ENCODE results near the gene CETN3.

DNA sequence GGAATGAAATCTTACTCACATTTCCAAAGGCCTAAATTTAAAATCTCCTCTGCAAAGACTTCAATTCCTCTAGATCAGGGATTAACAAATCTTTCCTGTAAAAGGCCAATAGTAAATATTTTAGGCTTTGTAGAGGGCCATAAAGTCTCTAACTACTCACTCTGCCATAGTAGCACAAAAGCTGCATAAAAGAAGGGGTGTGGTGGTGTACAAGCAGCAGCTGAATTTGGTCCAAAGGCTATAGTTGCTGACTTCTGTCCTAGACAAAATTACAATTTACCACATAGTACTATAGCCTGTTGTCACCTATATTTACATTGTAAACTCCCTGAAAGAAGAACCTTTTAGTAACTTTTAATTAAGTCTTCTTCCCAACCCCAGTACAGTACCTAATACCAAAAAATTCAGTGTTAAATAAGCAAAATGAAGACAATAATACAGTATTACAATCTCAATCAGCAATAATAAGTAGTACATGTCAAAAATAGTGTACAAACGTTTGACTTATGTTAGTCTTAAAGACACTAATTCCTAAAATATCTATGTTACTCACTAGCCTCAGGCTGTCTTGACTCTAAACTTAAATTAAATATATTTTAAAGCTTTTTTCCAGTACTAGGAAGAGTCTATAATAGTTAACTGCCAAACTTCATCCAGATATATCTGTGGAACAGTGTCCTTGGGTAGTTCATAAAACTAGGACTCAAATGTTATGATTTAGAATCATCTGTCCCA lies 6.9 kb downstream of the CETN3 start:
- TF ChIP-seq EZH2 (IDR thresholded peaks at IDR 0.05; ENCODE audit: borderline replicate concordance, low read depth, low read length), result no peak
- TF ChIP-seq, protein P1, sequence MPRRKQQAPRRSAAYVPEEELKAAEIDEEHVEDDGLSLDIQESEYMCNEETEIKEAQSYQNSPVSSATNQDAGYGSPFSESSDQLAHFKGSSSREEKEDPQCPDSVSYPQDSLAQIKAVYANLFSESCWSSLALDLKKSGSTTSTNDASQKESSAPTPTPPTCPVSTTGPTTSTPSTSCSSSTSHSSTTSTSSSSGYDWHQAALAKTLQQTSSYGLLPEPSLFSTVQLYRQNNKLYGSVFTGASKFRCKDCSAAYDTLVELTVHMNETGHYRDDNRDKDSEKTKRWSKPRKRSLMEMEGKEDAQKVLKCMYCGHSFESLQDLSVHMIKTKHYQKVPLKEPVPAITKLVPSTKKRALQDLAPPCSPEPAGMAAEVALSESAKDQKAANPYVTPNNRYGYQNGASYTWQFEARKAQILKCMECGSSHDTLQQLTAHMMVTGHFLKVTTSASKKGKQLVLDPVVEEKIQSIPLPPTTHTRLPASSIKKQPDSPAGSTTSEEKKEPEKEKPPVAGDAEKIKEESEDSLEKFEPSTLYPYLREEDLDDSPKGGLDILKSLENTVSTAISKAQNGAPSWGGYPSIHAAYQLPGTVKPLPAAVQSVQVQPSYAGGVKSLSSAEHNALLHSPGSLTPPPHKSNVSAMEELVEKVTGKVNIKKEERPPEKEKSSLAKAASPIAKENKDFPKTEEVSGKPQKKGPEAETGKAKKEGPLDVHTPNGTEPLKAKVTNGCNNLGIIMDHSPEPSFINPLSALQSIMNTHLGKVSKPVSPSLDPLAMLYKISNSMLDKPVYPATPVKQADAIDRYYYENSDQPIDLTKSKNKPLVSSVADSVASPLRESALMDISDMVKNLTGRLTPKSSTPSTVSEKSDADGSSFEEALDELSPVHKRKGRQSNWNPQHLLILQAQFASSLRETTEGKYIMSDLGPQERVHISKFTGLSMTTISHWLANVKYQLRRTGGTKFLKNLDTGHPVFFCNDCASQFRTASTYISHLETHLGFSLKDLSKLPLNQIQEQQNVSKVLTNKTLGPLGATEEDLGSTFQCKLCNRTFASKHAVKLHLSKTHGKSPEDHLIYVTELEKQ (CRISPR knock-in tag; IDR thresholded peaks at IDR 0.05), result no peak
- TF ChIP-seq SETDB1 (IDR thresholded peaks at IDR 0.05; ENCODE audit: low read length), result no peak
- TF ChIP-seq TAF1 (IDR thresholded peaks at IDR 0.05; ENCODE audit: control insufficient read depth, extremely low read depth, insufficient read depth, low read length, severe bottlenecking), result no peak
- TF ChIP-seq, protein P2, sequence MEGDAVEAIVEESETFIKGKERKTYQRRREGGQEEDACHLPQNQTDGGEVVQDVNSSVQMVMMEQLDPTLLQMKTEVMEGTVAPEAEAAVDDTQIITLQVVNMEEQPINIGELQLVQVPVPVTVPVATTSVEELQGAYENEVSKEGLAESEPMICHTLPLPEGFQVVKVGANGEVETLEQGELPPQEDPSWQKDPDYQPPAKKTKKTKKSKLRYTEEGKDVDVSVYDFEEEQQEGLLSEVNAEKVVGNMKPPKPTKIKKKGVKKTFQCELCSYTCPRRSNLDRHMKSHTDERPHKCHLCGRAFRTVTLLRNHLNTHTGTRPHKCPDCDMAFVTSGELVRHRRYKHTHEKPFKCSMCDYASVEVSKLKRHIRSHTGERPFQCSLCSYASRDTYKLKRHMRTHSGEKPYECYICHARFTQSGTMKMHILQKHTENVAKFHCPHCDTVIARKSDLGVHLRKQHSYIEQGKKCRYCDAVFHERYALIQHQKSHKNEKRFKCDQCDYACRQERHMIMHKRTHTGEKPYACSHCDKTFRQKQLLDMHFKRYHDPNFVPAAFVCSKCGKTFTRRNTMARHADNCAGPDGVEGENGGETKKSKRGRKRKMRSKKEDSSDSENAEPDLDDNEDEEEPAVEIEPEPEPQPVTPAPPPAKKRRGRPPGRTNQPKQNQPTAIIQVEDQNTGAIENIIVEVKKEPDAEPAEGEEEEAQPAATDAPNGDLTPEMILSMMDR (IDR thresholded peaks at IDR 0.05 in 2 of 3, conservative IDR thresholded peaks at IDR 0.05 in 1 of 3; ENCODE audit: insufficient read depth in 2 of 3, low read depth in 1 of 3, low read length in 3 of 3), result no peak
- TF ChIP-seq, protein P3, sequence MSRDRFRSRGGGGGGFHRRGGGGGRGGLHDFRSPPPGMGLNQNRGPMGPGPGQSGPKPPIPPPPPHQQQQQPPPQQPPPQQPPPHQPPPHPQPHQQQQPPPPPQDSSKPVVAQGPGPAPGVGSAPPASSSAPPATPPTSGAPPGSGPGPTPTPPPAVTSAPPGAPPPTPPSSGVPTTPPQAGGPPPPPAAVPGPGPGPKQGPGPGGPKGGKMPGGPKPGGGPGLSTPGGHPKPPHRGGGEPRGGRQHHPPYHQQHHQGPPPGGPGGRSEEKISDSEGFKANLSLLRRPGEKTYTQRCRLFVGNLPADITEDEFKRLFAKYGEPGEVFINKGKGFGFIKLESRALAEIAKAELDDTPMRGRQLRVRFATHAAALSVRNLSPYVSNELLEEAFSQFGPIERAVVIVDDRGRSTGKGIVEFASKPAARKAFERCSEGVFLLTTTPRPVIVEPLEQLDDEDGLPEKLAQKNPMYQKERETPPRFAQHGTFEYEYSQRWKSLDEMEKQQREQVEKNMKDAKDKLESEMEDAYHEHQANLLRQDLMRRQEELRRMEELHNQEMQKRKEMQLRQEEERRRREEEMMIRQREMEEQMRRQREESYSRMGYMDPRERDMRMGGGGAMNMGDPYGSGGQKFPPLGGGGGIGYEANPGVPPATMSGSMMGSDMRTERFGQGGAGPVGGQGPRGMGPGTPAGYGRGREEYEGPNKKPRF (IDR thresholded peaks at IDR 0.05; ENCODE audit: low read depth, low read length), result no peak
- no peak for TF ChIP-seq HNRNPL (IDR thresholded peaks at IDR 0.05; ENCODE audit: low read depth, low read length)
- no peak for TF ChIP-seq JUND (IDR thresholded peaks at IDR 0.05; ENCODE audit: borderline replicate concordance, low read depth, low read length)
- no peak for TF ChIP-seq JUND (tag; IDR thresholded peaks at IDR 0.05; ENCODE audit: borderline replicate concordance, low read depth, low read length)
- TF ChIP-seq TCF7 (IDR thresholded peaks at IDR 0.05; ENCODE audit: borderline replicate concordance), result no peak
- TF ChIP-seq, protein P4, sequence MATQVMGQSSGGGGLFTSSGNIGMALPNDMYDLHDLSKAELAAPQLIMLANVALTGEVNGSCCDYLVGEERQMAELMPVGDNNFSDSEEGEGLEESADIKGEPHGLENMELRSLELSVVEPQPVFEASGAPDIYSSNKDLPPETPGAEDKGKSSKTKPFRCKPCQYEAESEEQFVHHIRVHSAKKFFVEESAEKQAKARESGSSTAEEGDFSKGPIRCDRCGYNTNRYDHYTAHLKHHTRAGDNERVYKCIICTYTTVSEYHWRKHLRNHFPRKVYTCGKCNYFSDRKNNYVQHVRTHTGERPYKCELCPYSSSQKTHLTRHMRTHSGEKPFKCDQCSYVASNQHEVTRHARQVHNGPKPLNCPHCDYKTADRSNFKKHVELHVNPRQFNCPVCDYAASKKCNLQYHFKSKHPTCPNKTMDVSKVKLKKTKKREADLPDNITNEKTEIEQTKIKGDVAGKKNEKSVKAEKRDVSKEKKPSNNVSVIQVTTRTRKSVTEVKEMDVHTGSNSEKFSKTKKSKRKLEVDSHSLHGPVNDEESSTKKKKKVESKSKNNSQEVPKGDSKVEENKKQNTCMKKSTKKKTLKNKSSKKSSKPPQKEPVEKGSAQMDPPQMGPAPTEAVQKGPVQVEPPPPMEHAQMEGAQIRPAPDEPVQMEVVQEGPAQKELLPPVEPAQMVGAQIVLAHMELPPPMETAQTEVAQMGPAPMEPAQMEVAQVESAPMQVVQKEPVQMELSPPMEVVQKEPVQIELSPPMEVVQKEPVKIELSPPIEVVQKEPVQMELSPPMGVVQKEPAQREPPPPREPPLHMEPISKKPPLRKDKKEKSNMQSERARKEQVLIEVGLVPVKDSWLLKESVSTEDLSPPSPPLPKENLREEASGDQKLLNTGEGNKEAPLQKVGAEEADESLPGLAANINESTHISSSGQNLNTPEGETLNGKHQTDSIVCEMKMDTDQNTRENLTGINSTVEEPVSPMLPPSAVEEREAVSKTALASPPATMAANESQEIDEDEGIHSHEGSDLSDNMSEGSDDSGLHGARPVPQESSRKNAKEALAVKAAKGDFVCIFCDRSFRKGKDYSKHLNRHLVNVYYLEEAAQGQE (IDR thresholded peaks at IDR 0.05; ENCODE audit: borderline replicate concordance), result no peak
- TF ChIP-seq, protein P4 (CRISPR knock-in tag; IDR thresholded peaks at IDR 0.05; ENCODE audit: low read depth), result no peak

Measured in K562 (cell line).